ENCODE results near the gene GPLD1.
"Not testable (repeated sequence)": the region's sequence is repeated elsewhere in the genome, so short reads cannot be mapped to it uniquely, and the experiment has no call there.

The GPLD1 gene

DNA sequence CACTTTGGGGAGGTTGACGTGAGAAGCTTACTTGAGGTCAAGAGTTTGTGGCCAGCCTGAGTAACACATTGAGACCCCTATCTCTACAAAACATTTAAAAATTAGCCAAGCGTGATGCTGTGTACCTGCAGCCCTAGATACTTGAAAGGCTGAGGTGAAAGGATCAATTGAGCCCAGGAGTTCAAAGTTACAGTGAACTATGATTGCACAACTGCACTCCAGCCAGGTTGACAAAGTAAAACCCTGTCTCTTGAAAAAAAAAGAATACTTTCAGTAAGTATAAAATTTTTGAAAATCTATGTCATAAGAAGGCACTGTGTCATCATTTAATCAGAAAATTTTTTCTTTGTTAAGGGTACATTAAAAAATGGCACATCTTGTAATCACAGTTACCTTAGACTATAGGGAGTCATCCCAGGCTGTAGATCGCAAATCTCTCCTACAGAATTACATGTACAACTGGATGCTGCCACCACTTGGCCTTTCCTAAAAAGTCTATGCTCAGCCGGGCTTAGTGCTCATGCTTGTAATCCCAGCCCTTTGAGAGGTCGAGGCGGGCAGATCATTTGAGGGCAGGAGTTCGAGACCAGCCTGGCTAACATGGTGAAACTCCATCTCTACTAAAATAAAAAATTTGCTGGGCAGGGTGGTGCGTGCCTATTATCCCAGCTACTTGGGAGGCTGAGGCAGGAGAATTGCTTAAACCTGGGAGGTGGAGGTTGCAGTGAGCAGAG, 103.7 kb downstream of the GPLD1 start:
- no peak for DNase-seq

DNA sequence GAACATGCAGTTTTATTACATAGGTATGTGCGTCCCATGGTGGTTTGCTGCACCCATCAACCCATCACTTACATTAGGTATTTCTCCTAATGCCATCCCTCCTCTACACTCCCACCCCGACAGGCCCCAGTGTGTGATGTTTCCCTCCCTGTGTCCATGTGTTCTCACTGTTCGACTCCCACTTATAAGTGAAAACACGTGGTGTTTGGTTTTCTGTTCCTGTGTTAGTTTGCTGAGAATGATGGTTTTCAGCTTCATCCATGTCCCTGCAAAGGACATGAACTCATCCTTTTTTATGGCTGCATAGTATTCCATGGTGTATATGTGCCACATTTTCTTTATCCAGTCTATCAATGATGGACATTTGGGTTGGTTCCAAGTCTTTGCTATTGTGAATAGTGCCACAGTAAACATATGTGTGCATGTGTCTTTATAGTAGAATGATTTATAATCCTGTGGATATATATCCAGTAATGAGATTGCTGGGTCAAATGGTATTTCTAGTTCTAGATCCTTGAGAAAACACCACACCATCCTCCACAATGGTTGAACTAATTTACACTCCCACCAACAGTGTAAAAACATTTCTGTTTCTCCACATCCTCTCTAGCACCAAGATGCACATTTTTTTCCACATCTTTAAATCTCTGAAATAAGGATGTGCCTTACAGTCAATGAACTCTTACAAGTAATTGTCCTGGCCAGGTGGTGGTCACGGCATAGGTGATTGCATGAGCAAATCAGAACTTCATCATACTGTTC, 104.8 kb downstream of the GPLD1 start:
- DNase-seq, result not testable (repeated sequence)

GRCh38 chr6:24382891-24383494, 106.4 kb downstream of the GPLD1 start:
- not testable (repeated sequence) for DNase-seq

GRCh38 chr6:24382220-24382540, 107.2 kb downstream of the GPLD1 start:
- DNase-seq, result no peak

- DNase-seq, result no peak
These were observed 107.7 kb downstream of the GPLD1 start for GRCh38 chr6:24381476-24382219.

GRCh38 chr6:24378473-24379097, 110.8 kb downstream of the GPLD1 start:
- DNase-seq, result no peak

Measured in hypothalamus (tissue), 51 donors.